H1 (cell line): ENCODE results near the gene TUBGCP4. TPM values are rescaled to one million over a fixed set of nuclear protein-coding genes. Genes with fewer than 3 reads are reported as not detected.

Experiments
- CTCF ChIA-PET: fragments of 300-600 bp; sonication (Branson Sonifier 250); formaldehyde crosslinking; loops from one replicate; lab custom pipeline; 2021; ENCODE audit not compliant: partially characterized antibody; lab: Charles Lee
- POLR2A ChIA-PET: fragments of 300-600 bp; sonication (Branson Sonifier 250); formaldehyde crosslinking; loops from one replicate; lab custom pipeline; 2021; ENCODE audit warnings: inconsistent platforms; ENCODE audit not compliant: partially characterized antibody; lab: Charles Lee
- DNase-seq, 2 experiments: peaks; one replicate each; pipeline versions ENCODE4 v3.0.0 to v3.0.0-alpha.2; 2010 to 2022; ENCODE audit warnings: low spot score in 2 of 2, low read depth in 1 of 2, mixed read lengths in 1 of 2
- FAIRE-seq: peaks from 2 replicates; lab custom pipeline; 2011; peaks lifted over from hg19 to GRCh38; lab: Jason Lieb, UNC
- H2AFZ ChIP-seq: 2 replicates; pipeline ENCODE4 v1.8.1; 2012; ENCODE audit warnings: low read length, inconsistent platforms
- H2AK5ac ChIP-seq: 2 replicates; pipeline ENCODE4 v1.6.1; 2013; ENCODE audit warnings: low read depth, low read length
- H2BK120ac ChIP-seq: replicated peaks from 2 replicates; pipeline ENCODE3; 2013; ENCODE audit warnings: low read depth, low read length, inconsistent platforms
- H2BK12ac ChIP-seq: 2 replicates; pipeline ENCODE4 v1.6.1; 2013; ENCODE audit warnings: low read depth, low read length
- H2BK15ac ChIP-seq: 2 replicates; pipeline ENCODE4 v1.6.1; 2013; ENCODE audit warnings: low read length
- H2BK20ac ChIP-seq: 2 replicates; pipeline ENCODE4 v1.6.1; 2013; ENCODE audit warnings: low read length
- H2BK5ac ChIP-seq: 2 replicates; pipeline ENCODE4 v1.6.1; 2013; ENCODE audit warnings: low read depth, low read length
- H3K14ac ChIP-seq: 2 replicates; pipeline ENCODE4 v1.6.1; 2013; ENCODE audit warnings: inconsistent platforms; ENCODE audit not compliant: insufficient read length
- H3K18ac ChIP-seq: 2 replicates; pipeline ENCODE4 v1.6.1; 2013; ENCODE audit warnings: low read length; ENCODE audit errors: extremely low read depth
- H3K23ac ChIP-seq: 2 replicates; pipeline ENCODE4 v1.6.1; 2013; ENCODE audit warnings: inconsistent platforms; ENCODE audit not compliant: insufficient read length
- H3K23me2 ChIP-seq: 2 replicates; pipeline ENCODE4 v1.6.1; 2013; ENCODE audit warnings: low read depth, low read length
- H3K27ac ChIP-seq: 2 replicates; pipeline ENCODE4 v1.6.1; 2011; ENCODE audit warnings: low read depth, low read length, inconsistent platforms
- H3K27me3 ChIP-seq, 4 experiments: replicated peaks in 1 of 4; 1 replicate in 1 of 4; 2 replicates in 3 of 4; pipeline versions ENCODE4 v1.6.1 to v1.8.1; 2011 to 2013; ENCODE audit warnings: low read length in 3 of 4, mild to moderate bottlenecking in 3 of 4, inconsistent platforms in 2 of 4, mixed read lengths in 2 of 4, moderate library complexity in 1 of 4; ENCODE audit not compliant: control insufficient read depth in 3 of 4, insufficient read depth in 3 of 4; ENCODE audit errors: extremely low read depth in 1 of 4
- H3K36me3 ChIP-seq, 4 experiments: 2 replicates each; pipeline versions ENCODE4 v1.6.1 to v1.8.1; 2011 to 2013; ENCODE audit warnings: mild to moderate bottlenecking in 4 of 4, low read length in 3 of 4, moderate library complexity in 2 of 4, control low read depth in 1 of 4, inconsistent platforms in 1 of 4; ENCODE audit not compliant: insufficient read depth in 4 of 4, control insufficient read depth in 2 of 4
- H3K4ac ChIP-seq: replicated peaks from 2 replicates; pipeline ENCODE3; 2013; ENCODE audit warnings: low read length, low read depth, mixed read lengths, inconsistent platforms; ENCODE audit not compliant: insufficient read length
- H3K4me1 ChIP-seq, 4 experiments: replicated peaks in 1 of 4; 1 replicate in 1 of 4; 2 replicates in 3 of 4; pipeline versions ENCODE4 v1.6.1 to v1.8.1; 2011 to 2013; ENCODE audit warnings: low read length in 3 of 4, inconsistent platforms in 2 of 4, mixed read lengths in 1 of 4; ENCODE audit not compliant: insufficient read depth in 4 of 4, control insufficient read depth in 3 of 4
- H3K4me2 ChIP-seq, 2 experiments: 2 replicates each; pipeline versions ENCODE4 v1.6.1 to v1.8.1; 2011 to 2013; ENCODE audit warnings: low read depth in 2 of 2, low read length in 2 of 2, control low read depth in 1 of 2, inconsistent platforms in 1 of 2, mild to moderate bottlenecking in 1 of 2; ENCODE audit not compliant: insufficient read depth in 1 of 2
- H3K4me3 ChIP-seq, 4 experiments: fragments of 200-600, 300-600 bp in 1 of 4; sonication (generic), shearing (Covaris generic), sonication (Bioruptor Twin) in 1 of 4; 2 replicates each; pipeline versions ENCODE4 v1.5.1 to v1.8.1; 2011 to 2016; ENCODE audit warnings: low read length in 4 of 4, low read depth in 3 of 4, control low read depth in 2 of 4, inconsistent platforms in 2 of 4, mild to moderate bottlenecking in 2 of 4, mixed read lengths in 1 of 4, moderate library complexity in 1 of 4; ENCODE audit not compliant: insufficient read depth in 2 of 4; ENCODE audit errors: extremely low read depth in 1 of 4
- H3K56ac ChIP-seq: replicated peaks from 2 replicates; pipeline ENCODE3; 2013; ENCODE audit warnings: low read depth, mild to moderate bottlenecking, mixed read lengths, low read length, inconsistent platforms; ENCODE audit not compliant: insufficient read length
- H3K79me1 ChIP-seq: 2 replicates; pipeline ENCODE4 v1.6.1; 2013; ENCODE audit warnings: low read depth, low read length, control low read depth
- H3K79me2 ChIP-seq, 2 experiments: 2 replicates each; pipeline versions ENCODE4 v1.6.1 to v1.8.1; 2012 to 2013; ENCODE audit warnings: low read length in 2 of 2, mild to moderate bottlenecking in 2 of 2, inconsistent platforms in 1 of 2; ENCODE audit not compliant: insufficient read depth in 2 of 2, control insufficient read depth in 1 of 2
- H3K9ac ChIP-seq, 4 experiments: replicated peaks in 1 of 4; 1 replicate in 1 of 4; 2 replicates in 3 of 4; pipeline versions ENCODE4 v1.6.1 to v1.8.1; 2011 to 2013; ENCODE audit warnings: low read depth in 3 of 4, low read length in 3 of 4, control low read depth in 2 of 4, mild to moderate bottlenecking in 2 of 4, moderate library complexity in 2 of 4, inconsistent platforms in 1 of 4; ENCODE audit errors: extremely low read depth in 1 of 4
- H3K9me3 ChIP-seq, 2 experiments: 2 replicates each; pipeline versions ENCODE4 v1.6.1 to v1.8.1; 2012 to 2013; ENCODE audit warnings: mild to moderate bottlenecking in 2 of 2, moderate library complexity in 2 of 2, control low read depth in 1 of 2, inconsistent platforms in 1 of 2, low read depth in 1 of 2, low read length in 1 of 2, mixed read lengths in 1 of 2; ENCODE audit not compliant: insufficient read depth in 2 of 2
- H4K20me1 ChIP-seq, 2 experiments: replicated peaks in 1 of 2; 2 replicates each; pipeline versions ENCODE3 to v1.8.1; 2011 to 2013; ENCODE audit warnings: inconsistent platforms in 2 of 2, low read length in 2 of 2, mild to moderate bottlenecking in 1 of 2; ENCODE audit not compliant: insufficient read depth in 2 of 2, control insufficient read depth in 1 of 2
- H4K5ac ChIP-seq: 2 replicates; pipeline ENCODE4 v1.6.1; 2013; ENCODE audit warnings: low read length, low read depth, mixed read lengths, inconsistent platforms; ENCODE audit not compliant: insufficient read length
- H4K8ac ChIP-seq: 2 replicates; pipeline ENCODE4 v1.8.0; 2013; ENCODE audit warnings: mild to moderate bottlenecking, moderate library complexity, low read length, inconsistent platforms; ENCODE audit not compliant: insufficient read depth; ENCODE audit errors: extremely low read depth
- H4K91ac ChIP-seq: replicated peaks from 2 replicates; pipeline ENCODE3; 2013; ENCODE audit warnings: low read length, mixed read lengths, inconsistent platforms; ENCODE audit not compliant: insufficient read length
- BACH1 ChIP-seq: IDR thresholded peaks from 2 replicates; pipeline ENCODE4 v1.6.1; 2012; ENCODE audit warnings: low read length, improper control_type of control experiment
- HDAC6 ChIP-seq: IDR thresholded peaks from one replicate; pipeline ENCODE4 v1.7.1; 2012; ENCODE audit warnings: low read depth, mild to moderate bottlenecking, inconsistent platforms, low read length, moderate library complexity
- KDM1A ChIP-seq: fragments of 200-600, 300-600 bp; sonication (generic); IDR thresholded peaks from 2 replicates; pipeline ENCODE4 v1.7.1; 2016; ENCODE audit warnings: mild to moderate bottlenecking, low read length, borderline replicate concordance
- MAFK ChIP-seq: IDR thresholded peaks from 2 replicates; pipeline ENCODE4 v1.6.1; 2012; ENCODE audit warnings: low read depth, mild to moderate bottlenecking, improper control_type of control experiment, low read length
- PHF8 ChIP-seq: fragments of 200-600 bp; sonication (generic); conservative IDR thresholded peaks from 2 replicates; pipeline ENCODE4 v1.7.1; 2012; ENCODE audit warnings: low read depth, mild to moderate bottlenecking, inconsistent platforms, low read length, moderate library complexity
- POLR2A ChIP-seq, 2 experiments: IDR thresholded peaks; 1 replicate in 1 of 2; 2 replicates in 1 of 2; pipeline ENCODE4 v1.6.1; 2011; ENCODE audit warnings: low read depth in 2 of 2, low read length in 2 of 2, mild to moderate bottlenecking in 2 of 2; ENCODE audit errors: control extremely low read depth in 1 of 2
- RBBP5 ChIP-seq: IDR thresholded peaks from 2 replicates; pipeline ENCODE4 v1.7.1; 2012; ENCODE audit warnings: low read depth, mild to moderate bottlenecking, inconsistent platforms, low read length, moderate library complexity, borderline replicate concordance
- RFX5 ChIP-seq: IDR thresholded peaks from 2 replicates; pipeline ENCODE4 v1.6.1; 2011; ENCODE audit warnings: low read depth, low read length, improper control_type of control experiment, borderline replicate concordance
- RXRA ChIP-seq: IDR thresholded peaks from 2 replicates; pipeline ENCODE4 v1.6.1; 2011; ENCODE audit warnings: low read depth, mild to moderate bottlenecking, low read length, moderate library complexity; ENCODE audit not compliant: insufficient read depth
- SIRT6 ChIP-seq: IDR thresholded peaks from one replicate; pipeline ENCODE4 v1.7.1; 2012; ENCODE audit warnings: low read length, inconsistent platforms
- SP2 ChIP-seq: IDR thresholded peaks from 2 replicates; pipeline ENCODE4 v1.6.1; 2012; ENCODE audit warnings: mild to moderate bottlenecking, low read length, inconsistent platforms
- TAF1 ChIP-seq: IDR thresholded peaks from 2 replicates; pipeline ENCODE4 v1.6.1; 2011; ENCODE audit warnings: mild to moderate bottlenecking, low read depth, low read length
- ZNF274 ChIP-seq: IDR thresholded peaks from 2 replicates; pipeline ENCODE4 v1.7.0; 2012; ENCODE audit warnings: low read length, borderline replicate concordance; ENCODE audit errors: extremely low read depth
- WGBS, 2 experiments: shearing (Covaris generic) in 1 of 2; methylation state at CpG; one replicate each; pipeline versions ENCODE4 v1.1.6 to v1.1.7; 2013 to 2015; ENCODE audit warnings: low lambda C conversion rate in 2 of 2, mixed read lengths in 2 of 2, inconsistent platforms in 1 of 2, low coverage in 1 of 2, missing lambda C conversion rate in 1 of 2; ENCODE audit not compliant: insufficient replicate concordance in 2 of 2, insufficient coverage in 1 of 2, insufficient read length in 1 of 2; ENCODE audit errors: extremely low coverage in 1 of 2, missing lambda C conversion rate in 1 of 2; 5-methylcytosine and 5-hydroxymethylcytosine counted together
- polyA plus RNA-seq, 7 experiments: library from polyadenylated mRNA; depleted of rRNA in 3 of 7; stranded (reverse) in 5 of 7; unstranded in 2 of 7; fragments of >200 nt in 5 of 7; fragments of 200-250 nt in 2 of 7; gene quantifications; 1 replicate in 5 of 7; 2 replicates in 1 of 7; 4 replicates in 1 of 7; pipeline versions ENCODE4 v1.2.1 to v1.2.3, GENCODE V29; 2011 to 2013; ENCODE audit warnings: missing spikeins in 2 of 7, mixed read lengths in 2 of 7
- total RNA-seq: library from RNA; stranded (reverse); fragmentation: NEBNext Ultra II Directional; extraction: Animal tissue kit (Norgen Biotek cat#: 25700); gene quantifications from 2 replicates; pipeline ENCODE4 v1.2.1, GENCODE V29; 2021
- TF ChIP-seq, protein P1 (sequence below): IDR thresholded peaks from 2 replicates; pipeline ENCODE4 v1.6.1; 2012; ENCODE audit warnings: inconsistent platforms

Gene TUBGCP4
- total and polyA plus RNA-seq, 2 of the 8 experiments (the other 6 are each of a cell fraction or from before 2014, with no cell fraction given), result 7.3 to 23.4 TPM

DNA sequence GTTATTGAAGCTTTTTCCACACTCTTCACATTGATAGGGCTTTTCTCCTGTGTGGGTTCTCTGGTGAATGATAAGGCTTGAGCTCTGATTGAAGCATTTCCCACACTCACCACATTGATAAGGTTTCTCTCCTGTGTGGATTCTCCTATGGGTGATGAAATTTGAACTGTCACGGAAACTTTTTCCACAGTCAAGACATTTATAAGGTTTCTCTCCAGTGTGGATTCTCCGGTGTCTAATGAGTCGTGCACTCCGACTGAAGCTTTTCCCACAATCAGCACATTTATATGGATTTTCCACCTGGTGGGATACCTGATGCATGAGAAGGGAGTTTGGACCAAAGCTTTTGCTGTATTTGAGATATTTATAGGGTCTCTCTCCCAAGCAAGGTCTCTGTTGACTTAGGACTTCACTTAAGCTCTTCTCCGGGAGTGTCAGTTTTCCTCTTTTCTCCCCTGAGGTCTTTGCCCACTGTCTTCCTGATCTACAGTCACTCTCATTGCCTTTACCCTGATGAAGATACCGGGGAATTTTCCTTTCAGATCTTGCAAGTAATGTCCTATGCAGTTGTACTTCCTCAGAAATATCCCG, 9.5 kb upstream of the TUBGCP4 start:
- Histone ChIP-seq H4K8ac (no peak overlapping the region), H3K9ac (no peak overlapping the region), H3K27ac (no peak overlapping the region), H3K23ac (no peak overlapping the region), H3K27me3 (no peaks in the 10 kb centered on the region), H2AK5ac (no peak overlapping the region), H3K4me2 (no peak overlapping the region), H2BK20ac (no peak overlapping the region), H2BK120ac (no peak overlapping the region), H3K56ac (no peak overlapping the region), H3K23me2 (no peaks in the 10 kb centered on the region), H2BK5ac (no peak overlapping the region), H4K91ac (no peak overlapping the region), H3K4ac (no peak overlapping the region), H3K79me1 (peaks cover 2% of the 10 kb centered on the region; the same call in 1 of the 2 replicates), H3K9me3 (peaks cover 24 to 26% of the 10 kb centered on the region in 2 experiments), H2BK12ac (no peak overlapping the region), H2AFZ (no peak overlapping the region), H3K4me3 (no peak overlapping the region), H3K79me2 (no peaks in the 10 kb centered on the region), H3K36me3 (peaks cover 23 to 80% (median 54%) of the 10 kb centered on the region in 4 experiments), H4K5ac (no peak overlapping the region), H3K18ac (no peak overlapping the region), H3K4me1 (no peaks in the 10 kb centered on the region), H2BK15ac (no peak overlapping the region), H4K20me1 (no peaks in the 10 kb centered on the region), H3K14ac (no peak overlapping the region)
- DNase-seq (no peak), FAIRE-seq (no peak)
- ChIA-PET POLR2A (interaction anchor here (1.2 to 5.0 kb wide), 2 partner anchors 9 to 15 kb away, joined by 3 to 26 read pairs; partner anchors contain the start of genes TUBGCP4 and ZSCAN29), CTCF (interaction anchor here (0.8 to 2.4 kb wide), 4 partner anchors 9 to 152 kb away, joined by 3 to 11 read pairs (median 6); partner anchors contain the start of genes TUBGCP4 and ZSCAN29)
- WGBS, 2 experiments, result 94% methylated on average over 7 of the region's 7 CpGs; no CpG with 5 or more reads in 1 of the 2 experiments
- TF ChIP-seq RXRA, result no peak
- TF ChIP-seq BACH1, result no peak
- no peak for TF ChIP-seq POLR2A (IDR thresholded peaks at IDR 0.05; ENCODE audit: control extremely low read depth in 1 of 2, low read depth in 2 of 2, low read length in 2 of 2)
- TF ChIP-seq KDM1A, result no peak
- TF ChIP-seq ZNF274, result no peak
- TF ChIP-seq SP2, result no peak
- no peak for TF ChIP-seq HDAC6
- TF ChIP-seq PHF8, result no peak
- TF ChIP-seq, protein P1, sequence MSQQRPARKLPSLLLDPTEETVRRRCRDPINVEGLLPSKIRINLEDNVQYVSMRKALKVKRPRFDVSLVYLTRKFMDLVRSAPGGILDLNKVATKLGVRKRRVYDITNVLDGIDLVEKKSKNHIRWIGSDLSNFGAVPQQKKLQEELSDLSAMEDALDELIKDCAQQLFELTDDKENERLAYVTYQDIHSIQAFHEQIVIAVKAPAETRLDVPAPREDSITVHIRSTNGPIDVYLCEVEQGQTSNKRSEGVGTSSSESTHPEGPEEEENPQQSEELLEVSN, result no peak
- TF ChIP-seq SIRT6, result no peak
- TF ChIP-seq RFX5, result no peak
- TF ChIP-seq TAF1, result no peak
- TF ChIP-seq MAFK, result no peak
- TF ChIP-seq RBBP5, result no peak
